Sigmoid colon (tissue), 4 donors: ENCODE data around the gene GCGR.

Source experiments
- EP300 ChIP-seq, 4 donors: sonication (generic); formaldehyde crosslinking; IDR thresholded peaks; one replicate each; pipeline ENCODE4 v1.6.1; 2017; ENCODE audit warnings: antibody characterized with exemption in 4 of 4
- POLR2A ChIP-seq, 2 donors: fragments of 450-650 bp; IDR thresholded peaks; one replicate each; pipeline ENCODE4 v1.6.1; 2016; ENCODE audit warnings: antibody characterized with exemption in 2 of 2, mild to moderate bottlenecking in 2 of 2, moderate library complexity in 2 of 2
- POLR2AphosphoS5 ChIP-seq, 4 donors: sonication (generic); formaldehyde crosslinking; IDR thresholded peaks; one replicate each; pipeline ENCODE4 v1.6.1; 2017; ENCODE audit warnings: antibody characterized with exemption in 4 of 4
- TF ChIP-seq, protein P1 (sequence below), 4 experiments: fragments of 450-650 bp in 3 of 4; fragments of 200-600 bp in 1 of 4; IDR thresholded peaks; one replicate each; pipeline ENCODE4 v1.5.1; 2016 to 2019; ENCODE audit warnings: antibody characterized with exemption in 4 of 4, mild to moderate bottlenecking in 3 of 4, moderate library complexity in 2 of 4

DNA sequence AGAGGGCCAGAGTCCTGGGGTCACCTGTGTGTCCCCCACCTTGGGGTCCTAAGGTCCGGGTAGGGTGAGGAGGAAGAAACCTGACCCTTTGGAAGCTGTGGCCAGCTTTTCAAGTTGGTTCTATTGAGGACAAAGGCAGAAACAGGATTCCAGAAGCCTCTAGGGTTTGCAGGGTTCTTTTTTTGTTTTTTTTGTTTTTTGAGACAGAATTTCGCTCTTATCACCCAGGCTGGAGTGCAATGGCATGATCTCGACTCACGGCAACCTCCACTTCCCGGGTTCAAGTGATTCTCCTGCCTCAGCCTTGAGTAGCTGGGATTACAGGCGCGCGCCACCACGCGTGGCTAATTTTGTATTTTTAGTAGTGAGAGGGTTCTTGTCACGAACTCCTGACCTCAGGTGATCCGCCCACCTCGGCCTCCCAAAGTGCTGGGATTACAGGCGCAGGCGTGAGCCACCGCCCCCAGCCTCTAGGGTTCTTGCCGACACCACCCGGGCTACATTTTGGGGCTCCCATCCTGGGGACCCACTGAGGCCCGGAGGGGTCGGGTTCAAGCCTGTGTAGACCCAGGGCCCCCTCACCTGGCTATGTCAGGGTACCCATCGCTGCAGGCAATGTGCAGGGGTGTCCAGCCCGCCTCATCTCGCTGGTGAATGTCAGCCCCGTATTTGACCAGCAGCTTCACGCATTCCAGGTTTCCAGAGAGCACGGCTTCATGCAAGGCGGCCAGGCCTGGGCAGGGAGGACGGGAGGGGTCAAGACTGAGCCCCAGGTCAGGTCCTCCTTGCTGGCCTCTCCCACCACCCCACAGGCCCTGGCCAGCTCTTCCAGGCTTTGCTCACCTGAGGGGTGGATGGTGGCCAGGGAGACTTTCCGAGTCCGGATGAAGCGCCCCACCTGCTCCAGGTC, 30.2 kb downstream of the GCGR start:
- TF ChIP-seq, protein P1, sequence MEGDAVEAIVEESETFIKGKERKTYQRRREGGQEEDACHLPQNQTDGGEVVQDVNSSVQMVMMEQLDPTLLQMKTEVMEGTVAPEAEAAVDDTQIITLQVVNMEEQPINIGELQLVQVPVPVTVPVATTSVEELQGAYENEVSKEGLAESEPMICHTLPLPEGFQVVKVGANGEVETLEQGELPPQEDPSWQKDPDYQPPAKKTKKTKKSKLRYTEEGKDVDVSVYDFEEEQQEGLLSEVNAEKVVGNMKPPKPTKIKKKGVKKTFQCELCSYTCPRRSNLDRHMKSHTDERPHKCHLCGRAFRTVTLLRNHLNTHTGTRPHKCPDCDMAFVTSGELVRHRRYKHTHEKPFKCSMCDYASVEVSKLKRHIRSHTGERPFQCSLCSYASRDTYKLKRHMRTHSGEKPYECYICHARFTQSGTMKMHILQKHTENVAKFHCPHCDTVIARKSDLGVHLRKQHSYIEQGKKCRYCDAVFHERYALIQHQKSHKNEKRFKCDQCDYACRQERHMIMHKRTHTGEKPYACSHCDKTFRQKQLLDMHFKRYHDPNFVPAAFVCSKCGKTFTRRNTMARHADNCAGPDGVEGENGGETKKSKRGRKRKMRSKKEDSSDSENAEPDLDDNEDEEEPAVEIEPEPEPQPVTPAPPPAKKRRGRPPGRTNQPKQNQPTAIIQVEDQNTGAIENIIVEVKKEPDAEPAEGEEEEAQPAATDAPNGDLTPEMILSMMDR (IDR thresholded peaks at IDR 0.05) = no peak
- TF ChIP-seq POLR2A (IDR thresholded peaks at IDR 0.05) = no peak
- TF ChIP-seq POLR2AphosphoS5 (IDR thresholded peaks at IDR 0.05) = no peak
- TF ChIP-seq EP300 (IDR thresholded peaks at IDR 0.05) = no peak
